K562 (cell line): Measurements from ENCODE around the gene PDZD8. TPM values are rescaled to one million over a fixed set of nuclear protein-coding genes. Genes with fewer than 3 reads are reported as not detected.

Experiments
- ERF ChIP-seq: fragments of 450-650 bp; formaldehyde crosslinking; IDR thresholded peaks from 2 replicates; pipeline ENCODE4 v1.4.0; 2020; ENCODE audit warnings: mild to moderate bottlenecking, mixed read lengths
- NBN ChIP-seq: fragments of 450-650 bp; IDR thresholded peaks from 2 replicates; pipeline ENCODE4 v1.6.1; 2016; ENCODE audit warnings: low read depth, mild to moderate bottlenecking
- NELFE ChIP-seq: IDR thresholded peaks from 2 replicates; pipeline ENCODE4 v1.6.1; 2011; ENCODE audit warnings: mild to moderate bottlenecking; ENCODE audit not compliant: insufficient read depth, insufficient read length
- SMAD2 ChIP-seq: fragments of 150-350 bp; IDR thresholded peaks from 2 replicates; pipeline ENCODE4 v1.6.1; 2014; ENCODE audit warnings: low read depth, mild to moderate bottlenecking, low read length
- ZBTB49 ChIP-seq: sonication (generic); formaldehyde crosslinking; IDR thresholded peaks from 2 replicates; pipeline ENCODE4 v1.8.0; 2022; ENCODE audit warnings: missing genetic modification reagents, mild to moderate bottlenecking, borderline replicate concordance
- ZBTB9 ChIP-seq: fragments of 450-650 bp; formaldehyde crosslinking; IDR thresholded peaks from 2 replicates; pipeline ENCODE4 v1.4.0; 2020; ENCODE audit warnings: mild to moderate bottlenecking, moderate library complexity
- ZNF239 ChIP-seq: fragments of 250-450 bp; sonication (Bioruptor Pico); IDR thresholded peaks from 2 replicates; pipeline ENCODE4 v1.4.0; 2020; ENCODE audit warnings: mild to moderate bottlenecking
- ZNF24 ChIP-seq: fragments of 450-650 bp; IDR thresholded peaks from 2 replicates; pipeline ENCODE4 v1.6.1; 2016
- ZNF280B ChIP-seq: fragments of 250-450 bp; sonication (Bioruptor Pico); IDR thresholded peaks from 2 replicates; pipeline ENCODE4 v1.5.1; 2021; ENCODE audit warnings: mild to moderate bottlenecking
- ZNF3 ChIP-seq: fragments of 250-450 bp; sonication (Bioruptor Pico); IDR thresholded peaks from 2 replicates; pipeline ENCODE4 v1.5.0; 2021; ENCODE audit warnings: mild to moderate bottlenecking, moderate library complexity
- polyA plus RNA-seq, 8 experiments: library from polyadenylated mRNA; depleted of rRNA in 4 of 8; stranded (reverse) in 5 of 8; unstranded in 3 of 8; fragments of >200 nt; fragmentation: Nextera tagmentation in 2 of 8; fragmentation: Illumina TruSeq in 1 of 8; extraction: Ambion mirVana in 2 of 8; extraction: Trizol in 1 of 8; gene quantifications; 2 replicates each; pipeline versions ENCODE4 v1.2.1 to v1.2.3, GENCODE V29; 2011 to 2014; ENCODE audit warnings: inconsistent platforms in 1 of 8, missing spikeins in 1 of 8
- total RNA-seq, 7 experiments: library from RNA; depleted of rRNA in 6 of 7; stranded (reverse); fragments of >200 nt in 6 of 7; fragmentation: Illumina TruSeq in 2 of 7; extraction: Trizol in 2 of 7; gene quantifications; 2 replicates each; pipeline versions ENCODE4 v1.2.1 to v1.2.3, GENCODE V29; 2011 to 2021; ENCODE audit warnings: low replicate concordance in 1 of 7
- TF ChIP-seq, protein P1 (sequence below), 2 experiments: fragments of 450-650 bp; IDR thresholded peaks; 2 replicates each; pipeline ENCODE4 v1.6.1; 2016
- TF ChIP-seq, protein P2 (sequence below): sonication (generic); formaldehyde crosslinking; IDR thresholded peaks from 2 replicates; pipeline ENCODE4 v1.9.0; 2022; ENCODE audit warnings: mild to moderate bottlenecking, missing genetic modification reagents
- TF ChIP-seq, protein P3 (sequence below): sonication (generic); formaldehyde crosslinking; IDR thresholded peaks from 2 replicates; pipeline ENCODE4 v1.8.1; 2023; ENCODE audit warnings: mild to moderate bottlenecking, missing genetic modification reagents
- TF ChIP-seq, protein P4 (sequence below): fragments of 450-650 bp; IDR thresholded peaks from 2 replicates; pipeline ENCODE4 v1.7.0; 2016; ENCODE audit warnings: borderline replicate concordance

Gene PDZD8
- total and polyA plus RNA-seq, 9 of the 15 experiments (the other 6 are each of a cell fraction or from before 2014, with no cell fraction given), result 5.5 to 53.4 (median 36.8) TPM

DNA sequence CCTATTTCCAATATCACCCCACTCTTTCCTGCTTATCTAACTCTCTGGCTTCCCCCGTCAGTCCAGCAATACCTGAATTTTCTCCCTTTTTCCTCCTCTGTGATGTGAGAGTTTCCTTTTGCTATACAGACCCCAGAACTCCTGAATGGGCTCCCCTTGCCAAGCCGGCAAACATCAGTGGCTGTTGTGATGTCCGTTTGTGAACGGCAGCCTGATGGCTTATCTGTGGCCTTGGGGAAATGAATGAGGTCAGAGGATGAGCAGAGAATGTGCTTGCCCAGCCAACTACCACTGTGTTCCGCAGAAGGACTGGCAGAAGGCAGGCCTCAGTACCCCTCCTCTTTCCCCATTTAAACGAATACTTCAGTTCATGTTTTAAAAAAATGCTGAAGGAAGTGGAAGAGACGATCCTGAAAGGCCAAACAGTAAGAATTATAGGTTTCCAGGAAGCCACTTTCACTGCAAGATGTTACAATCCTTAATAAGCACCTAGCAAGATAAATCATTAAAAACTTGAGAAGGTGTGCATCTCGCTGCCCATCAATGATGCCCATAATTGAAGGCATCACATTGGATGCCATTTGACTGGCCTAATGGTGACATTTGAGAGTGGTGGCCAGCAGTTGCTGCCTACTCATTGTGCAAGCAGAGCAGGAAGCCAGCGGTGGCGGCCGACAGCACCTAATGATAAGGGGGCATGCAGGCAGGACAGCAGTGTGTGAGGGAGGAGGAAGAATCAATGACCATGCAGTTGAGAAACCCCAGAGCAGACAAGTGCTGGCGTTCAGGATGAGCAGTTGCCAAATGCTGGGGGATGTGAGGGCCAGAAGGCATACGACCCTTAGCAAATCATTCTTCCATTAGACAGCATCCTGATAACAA is 102.8 kb downstream of the PDZD8 start (continued):
- TF ChIP-seq, protein P1, sequence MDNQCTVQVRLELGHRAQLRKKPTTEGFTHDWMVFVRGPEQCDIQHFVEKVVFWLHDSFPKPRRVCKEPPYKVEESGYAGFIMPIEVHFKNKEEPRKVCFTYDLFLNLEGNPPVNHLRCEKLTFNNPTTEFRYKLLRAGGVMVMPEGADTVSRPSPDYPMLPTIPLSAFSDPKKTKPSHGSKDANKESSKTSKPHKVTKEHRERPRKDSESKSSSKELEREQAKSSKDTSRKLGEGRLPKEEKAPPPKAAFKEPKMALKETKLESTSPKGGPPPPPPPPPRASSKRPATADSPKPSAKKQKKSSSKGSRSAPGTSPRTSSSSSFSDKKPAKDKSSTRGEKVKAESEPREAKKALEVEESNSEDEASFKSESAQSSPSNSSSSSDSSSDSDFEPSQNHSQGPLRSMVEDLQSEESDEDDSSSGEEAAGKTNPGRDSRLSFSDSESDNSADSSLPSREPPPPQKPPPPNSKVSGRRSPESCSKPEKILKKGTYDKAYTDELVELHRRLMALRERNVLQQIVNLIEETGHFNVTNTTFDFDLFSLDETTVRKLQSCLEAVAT (IDR thresholded peaks at IDR 0.05), result no peak
- TF ChIP-seq ZBTB49 (CRISPR knock-in tag) (no peak), NBN (no peak), ZNF280B (CRISPR knock-in tag) (no peak), NELFE (no peak), ZNF239 (CRISPR knock-in tag) (peak; percentile 32), ZNF24 (no peak), SMAD2 (no peak), ZNF3 (no peak), ERF (CRISPR knock-in tag) (no peak), ZBTB9 (CRISPR knock-in tag) (no peak)
- TF ChIP-seq, protein P2, sequence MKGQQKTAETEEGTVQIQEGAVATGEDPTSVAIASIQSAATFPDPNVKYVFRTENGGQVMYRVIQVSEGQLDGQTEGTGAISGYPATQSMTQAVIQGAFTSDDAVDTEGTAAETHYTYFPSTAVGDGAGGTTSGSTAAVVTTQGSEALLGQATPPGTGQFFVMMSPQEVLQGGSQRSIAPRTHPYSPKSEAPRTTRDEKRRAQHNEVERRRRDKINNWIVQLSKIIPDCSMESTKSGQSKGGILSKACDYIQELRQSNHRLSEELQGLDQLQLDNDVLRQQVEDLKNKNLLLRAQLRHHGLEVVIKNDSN (CRISPR knock-in tag), result no peak
- TF ChIP-seq, protein P3, sequence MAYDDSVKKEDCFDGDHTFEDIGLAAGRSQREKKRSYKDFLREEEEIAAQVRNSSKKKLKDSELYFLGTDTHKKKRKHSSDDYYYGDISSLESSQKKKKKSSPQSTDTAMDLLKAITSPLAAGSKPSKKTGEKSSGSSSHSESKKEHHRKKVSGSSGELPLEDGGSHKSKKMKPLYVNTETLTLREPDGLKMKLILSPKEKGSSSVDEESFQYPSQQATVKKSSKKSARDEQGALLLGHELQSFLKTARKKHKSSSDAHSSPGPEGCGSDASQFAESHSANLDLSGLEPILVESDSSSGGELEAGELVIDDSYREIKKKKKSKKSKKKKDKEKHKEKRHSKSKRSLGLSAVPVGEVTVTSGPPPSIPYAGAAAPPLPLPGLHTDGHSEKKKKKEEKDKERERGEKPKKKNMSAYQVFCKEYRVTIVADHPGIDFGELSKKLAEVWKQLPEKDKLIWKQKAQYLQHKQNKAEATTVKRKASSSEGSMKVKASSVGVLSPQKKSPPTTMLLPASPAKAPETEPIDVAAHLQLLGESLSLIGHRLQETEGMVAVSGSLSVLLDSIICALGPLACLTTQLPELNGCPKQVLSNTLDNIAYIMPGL (CRISPR knock-in tag), result no peak
- TF ChIP-seq, protein P4, sequence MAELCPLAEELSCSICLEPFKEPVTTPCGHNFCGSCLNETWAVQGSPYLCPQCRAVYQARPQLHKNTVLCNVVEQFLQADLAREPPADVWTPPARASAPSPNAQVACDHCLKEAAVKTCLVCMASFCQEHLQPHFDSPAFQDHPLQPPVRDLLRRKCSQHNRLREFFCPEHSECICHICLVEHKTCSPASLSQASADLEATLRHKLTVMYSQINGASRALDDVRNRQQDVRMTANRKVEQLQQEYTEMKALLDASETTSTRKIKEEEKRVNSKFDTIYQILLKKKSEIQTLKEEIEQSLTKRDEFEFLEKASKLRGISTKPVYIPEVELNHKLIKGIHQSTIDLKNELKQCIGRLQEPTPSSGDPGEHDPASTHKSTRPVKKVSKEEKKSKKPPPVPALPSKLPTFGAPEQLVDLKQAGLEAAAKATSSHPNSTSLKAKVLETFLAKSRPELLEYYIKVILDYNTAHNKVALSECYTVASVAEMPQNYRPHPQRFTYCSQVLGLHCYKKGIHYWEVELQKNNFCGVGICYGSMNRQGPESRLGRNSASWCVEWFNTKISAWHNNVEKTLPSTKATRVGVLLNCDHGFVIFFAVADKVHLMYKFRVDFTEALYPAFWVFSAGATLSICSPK, result no peak
